Right hindlimb (tissue), 1 donor: Measurements from ENCODE around the gene JAM3.

ENCODE experiments used
- DNase-seq: peaks from one replicate; pipeline ENCODE4 v3.0.0-alpha.2; 2018

JAM3 gene

GRCh38 chr11:134068829-134069425, at the start of gene JAM3:
Gene JAM3 (plus strand): TSS chr11:134069072. CDS start chr11:134069084, 12 bp downstream.
- peak; percentile 98 for DNase-seq

GRCh38 chr11:134019500-134019899, 49.4 kb upstream of the JAM3 start:
- no peak for DNase-seq

GRCh38 chr11:134020598-134020997, 48.3 kb upstream of the JAM3 start:
- no peak for DNase-seq

GRCh38 chr11:134021326-134021725, 47.5 kb upstream of the JAM3 start:
- DNase-seq = no peak

- DNase-seq = no peak
These were observed 46.1 kb upstream of the JAM3 start for GRCh38 chr11:134022748-134023147.

- DNase-seq = no peak
These were observed 44.3 kb upstream of the JAM3 start for GRCh38 chr11:134024420-134025081.

GRCh38 chr11:134025082-134025429, 43.8 kb upstream of the JAM3 start:
- DNase-seq = no peak

GRCh38 chr11:134026655-134027343, 42.1 kb upstream of the JAM3 start:
- DNase-seq = no peak

GRCh38 chr11:134027671-134028070, 41.2 kb upstream of the JAM3 start:
- no peak for DNase-seq

- DNase-seq = no peak
These were observed 40.4 kb upstream of the JAM3 start for GRCh38 chr11:134028368-134028920.

- DNase-seq = no peak
These were observed 38.0 kb upstream of the JAM3 start for GRCh38 chr11:134030853-134031252.

GRCh38 chr11:134032043-134032442, 36.8 kb upstream of the JAM3 start:
- no peak for DNase-seq

- peak; percentile 52 for DNase-seq
These were observed 36.3 kb upstream of the JAM3 start for GRCh38 chr11:134032501-134033091.

- DNase-seq = peak; percentile 43
These were observed 35.6 kb upstream of the JAM3 start for GRCh38 chr11:134033276-134033675.

- peak; percentile 94 for DNase-seq
These were observed 35.0 kb upstream of the JAM3 start for GRCh38 chr11:134033696-134034491.

GRCh38 chr11:134034496-134035381, 34.1 kb upstream of the JAM3 start:
- no peak for DNase-seq

- no peak for DNase-seq
These were observed 32.3 kb upstream of the JAM3 start for GRCh38 chr11:134036492-134037045.

- DNase-seq = peak; percentile 92
These were observed 31.6 kb upstream of the JAM3 start for GRCh38 chr11:134037046-134037908.

- peak; percentile 54 for DNase-seq
These were observed 29.9 kb upstream of the JAM3 start for GRCh38 chr11:134038897-134039470.
